HepG2 (cell line): ENCODE data around the gene MST1. TPM values are rescaled to one million over a fixed set of nuclear protein-coding genes. Genes with fewer than 3 reads are reported as not detected.
A peak's percentile ranks its signal among the peaks of the same experiment; 100 is the strongest.

Source experiments
- BRD4 ChIP-seq: sonication (generic); formaldehyde crosslinking; IDR thresholded peaks from 2 replicates; pipeline ENCODE4 v1.4.0; 2020; ENCODE audit warnings: missing genetic modification reagents
- EED ChIP-seq: sonication (generic); formaldehyde crosslinking; IDR thresholded peaks from 2 replicates; pipeline ENCODE4 v1.5.0; 2020; ENCODE audit warnings: mild to moderate bottlenecking, missing genetic modification reagents
- SRSF1 ChIP-seq: fragments of 200-400 bp; formaldehyde crosslinking; optimal IDR thresholded peaks from 2 replicates; pipeline ENCODE3; 2017; ENCODE audit warnings: mild to moderate bottlenecking, low read depth, low read length, moderate library complexity
- SRSF4 ChIP-seq: fragments of 200-400 bp; formaldehyde crosslinking; IDR thresholded peaks from one replicate; pipeline ENCODE4 v1.6.1; 2018; ENCODE audit warnings: mild to moderate bottlenecking, low read depth, low read length, moderate library complexity; ENCODE audit not compliant: poor library complexity, severe bottlenecking
- ZEB1 ChIP-seq: IDR thresholded peaks from 2 replicates; pipeline ENCODE4 v1.6.1; 2012; ENCODE audit warnings: mild to moderate bottlenecking, low read depth, inconsistent platforms; ENCODE audit not compliant: insufficient replicate concordance
- ZNF547 ChIP-seq: sonication (generic); formaldehyde crosslinking; IDR thresholded peaks from 2 replicates; pipeline ENCODE4 v1.5.1; 2020; ENCODE audit warnings: mild to moderate bottlenecking, missing genetic modification reagents
- ZNF615 ChIP-seq: sonication (generic); formaldehyde crosslinking; IDR thresholded peaks from 2 replicates; pipeline ENCODE4 v1.5.0; 2020; ENCODE audit warnings: mild to moderate bottlenecking, missing genetic modification reagents, borderline replicate concordance
- ZNF619 ChIP-seq: sonication (generic); formaldehyde crosslinking; IDR thresholded peaks from 2 replicates; pipeline ENCODE4 v1.4.0; 2020; ENCODE audit warnings: mild to moderate bottlenecking, missing genetic modification reagents
- ZNF709 ChIP-seq: sonication (generic); formaldehyde crosslinking; IDR thresholded peaks from 2 replicates; pipeline ENCODE4 v1.5.0; 2020; ENCODE audit warnings: mild to moderate bottlenecking, missing genetic modification reagents
- polyA plus RNA-seq, 8 experiments: library from polyadenylated mRNA; depleted of rRNA in 3 of 8; stranded (reverse) in 7 of 8; unstranded in 1 of 8; fragments of >200 nt; fragmentation: Illumina TruSeq in 4 of 8; extraction: Trizol in 4 of 8; gene quantifications; 2 replicates each; pipeline versions ENCODE4 v1.2.1 to v1.2.3, GENCODE V29; 2011 to 2016; ENCODE audit warnings: low read depth in 4 of 8, missing spikeins in 1 of 8, mixed read lengths in 1 of 8; ENCODE audit not compliant: insufficient read depth in 1 of 8
- total RNA-seq, 5 experiments: library from RNA; depleted of rRNA; stranded (reverse); fragments of >200 nt; fragmentation: Illumina TruSeq; extraction: Trizol; gene quantifications; 2 replicates each; pipeline ENCODE4 v1.2.3, GENCODE V29; 2016; ENCODE audit warnings: low read depth in 1 of 5
- TF ChIP-seq, protein P1 (sequence below): IDR thresholded peaks from 2 replicates; pipeline ENCODE4 v1.6.1; 2016; ENCODE audit warnings: mild to moderate bottlenecking, missing biosample characterization, missing genetic modification reagents
- TF ChIP-seq, protein P2 (sequence below): sonication (generic); formaldehyde crosslinking; IDR thresholded peaks from 2 replicates; pipeline ENCODE4 v1.5.0; 2020; ENCODE audit warnings: missing genetic modification reagents, mild to moderate bottlenecking, borderline replicate concordance
- TF ChIP-seq, protein P3 (sequence below): sonication (generic); formaldehyde crosslinking; IDR thresholded peaks from 2 replicates; pipeline ENCODE4 v1.4.0; 2020; ENCODE audit warnings: missing genetic modification reagents, borderline replicate concordance
- TF ChIP-seq, protein P4 (sequence below): sonication (generic); formaldehyde crosslinking; IDR thresholded peaks from 2 replicates; pipeline ENCODE4 v1.4.0; 2020; ENCODE audit warnings: mild to moderate bottlenecking, missing genetic modification reagents
- TF ChIP-seq, protein P5 (sequence below): sonication (generic); formaldehyde crosslinking; IDR thresholded peaks from 2 replicates; pipeline ENCODE4 v1.4.0; 2020; ENCODE audit warnings: missing genetic modification reagents, borderline replicate concordance
- TF ChIP-seq, protein P6 (sequence below): sonication (generic); formaldehyde crosslinking; IDR thresholded peaks from 2 replicates; pipeline ENCODE4 v1.5.0; 2020; ENCODE audit warnings: mild to moderate bottlenecking, missing genetic modification reagents

The MST1 gene
- total and polyA plus RNA-seq, 2 of the 13 experiments (the other 11 are each of a cell fraction or from before 2014, with no cell fraction given) = 189 to 452 TPM

DNA sequence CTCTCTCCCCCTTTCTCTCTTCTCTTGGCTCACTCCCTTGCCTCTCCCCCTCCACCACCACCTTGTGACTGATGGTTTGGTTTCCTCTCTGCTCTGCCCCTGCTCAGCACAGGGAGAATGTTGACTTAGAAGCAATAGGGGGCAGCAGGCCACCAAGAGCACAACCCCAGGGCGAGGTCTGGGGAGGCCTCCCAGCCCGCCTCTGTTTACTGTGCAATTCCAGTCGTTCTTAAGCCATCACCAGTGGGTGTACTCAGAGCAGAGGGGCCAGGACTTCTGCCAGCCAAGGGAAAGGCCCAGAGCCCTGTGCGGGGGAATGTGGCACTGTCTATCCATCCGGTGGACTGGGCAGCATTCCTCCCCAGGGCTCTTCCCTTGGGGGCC, 20.9 kb downstream of the MST1 start (continued):
- TF ChIP-seq ZEB1 (no peak), SRSF4 (no peak), ZNF619 (CRISPR knock-in tag) (no peak), SRSF1 (no peak), ZNF547 (CRISPR knock-in tag) (no peak), BRD4 (CRISPR knock-in tag) (no peak), ZNF615 (CRISPR knock-in tag) (no peak), ZNF709 (no peak; the same call in 1 of the 2 replicates), EED (CRISPR knock-in tag) (no peak)
- TF ChIP-seq, protein P1, sequence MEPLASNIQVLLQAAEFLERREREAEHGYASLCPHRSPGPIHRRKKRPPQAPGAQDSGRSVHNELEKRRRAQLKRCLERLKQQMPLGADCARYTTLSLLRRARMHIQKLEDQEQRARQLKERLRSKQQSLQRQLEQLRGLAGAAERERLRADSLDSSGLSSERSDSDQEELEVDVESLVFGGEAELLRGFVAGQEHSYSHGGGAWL (CRISPR knock-in tag) = no peak
- TF ChIP-seq, protein P2, sequence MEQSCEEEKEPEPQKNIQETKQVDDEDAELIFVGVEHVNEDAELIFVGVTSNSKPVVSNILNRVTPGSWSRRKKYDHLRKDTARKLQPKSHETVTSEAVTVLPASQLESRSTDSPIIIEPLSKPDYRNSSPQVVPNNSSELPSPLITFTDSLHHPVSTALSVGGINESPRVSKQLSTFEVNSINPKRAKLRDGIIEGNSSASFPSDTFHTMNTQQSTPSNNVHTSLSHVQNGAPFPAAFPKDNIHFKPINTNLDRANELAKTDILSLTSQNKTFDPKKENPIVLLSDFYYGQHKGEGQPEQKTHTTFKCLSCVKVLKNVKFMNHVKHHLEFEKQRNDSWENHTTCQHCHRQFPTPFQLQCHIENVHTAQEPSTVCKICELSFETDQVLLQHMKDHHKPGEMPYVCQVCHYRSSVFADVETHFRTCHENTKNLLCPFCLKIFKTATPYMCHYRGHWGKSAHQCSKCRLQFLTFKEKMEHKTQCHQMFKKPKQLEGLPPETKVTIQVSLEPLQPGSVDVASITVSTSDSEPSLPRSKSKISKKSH (CRISPR knock-in tag) = peak; percentile 32; the same call in 1 of the 2 replicates
- TF ChIP-seq, protein P3, sequence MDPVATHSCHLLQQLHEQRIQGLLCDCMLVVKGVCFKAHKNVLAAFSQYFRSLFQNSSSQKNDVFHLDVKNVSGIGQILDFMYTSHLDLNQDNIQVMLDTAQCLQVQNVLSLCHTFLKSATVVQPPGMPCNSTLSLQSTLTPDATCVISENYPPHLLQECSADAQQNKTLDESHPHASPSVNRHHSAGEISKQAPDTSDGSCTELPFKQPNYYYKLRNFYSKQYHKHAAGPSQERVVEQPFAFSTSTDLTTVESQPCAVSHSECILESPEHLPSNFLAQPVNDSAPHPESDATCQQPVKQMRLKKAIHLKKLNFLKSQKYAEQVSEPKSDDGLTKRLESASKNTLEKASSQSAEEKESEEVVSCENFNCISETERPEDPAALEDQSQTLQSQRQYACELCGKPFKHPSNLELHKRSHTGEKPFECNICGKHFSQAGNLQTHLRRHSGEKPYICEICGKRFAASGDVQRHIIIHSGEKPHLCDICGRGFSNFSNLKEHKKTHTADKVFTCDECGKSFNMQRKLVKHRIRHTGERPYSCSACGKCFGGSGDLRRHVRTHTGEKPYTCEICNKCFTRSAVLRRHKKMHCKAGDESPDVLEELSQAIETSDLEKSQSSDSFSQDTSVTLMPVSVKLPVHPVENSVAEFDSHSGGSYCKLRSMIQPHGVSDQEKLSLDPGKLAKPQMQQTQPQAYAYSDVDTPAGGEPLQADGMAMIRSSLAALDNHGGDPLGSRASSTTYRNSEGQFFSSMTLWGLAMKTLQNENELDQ (CRISPR knock-in tag) = no peak
- TF ChIP-seq, protein P4, sequence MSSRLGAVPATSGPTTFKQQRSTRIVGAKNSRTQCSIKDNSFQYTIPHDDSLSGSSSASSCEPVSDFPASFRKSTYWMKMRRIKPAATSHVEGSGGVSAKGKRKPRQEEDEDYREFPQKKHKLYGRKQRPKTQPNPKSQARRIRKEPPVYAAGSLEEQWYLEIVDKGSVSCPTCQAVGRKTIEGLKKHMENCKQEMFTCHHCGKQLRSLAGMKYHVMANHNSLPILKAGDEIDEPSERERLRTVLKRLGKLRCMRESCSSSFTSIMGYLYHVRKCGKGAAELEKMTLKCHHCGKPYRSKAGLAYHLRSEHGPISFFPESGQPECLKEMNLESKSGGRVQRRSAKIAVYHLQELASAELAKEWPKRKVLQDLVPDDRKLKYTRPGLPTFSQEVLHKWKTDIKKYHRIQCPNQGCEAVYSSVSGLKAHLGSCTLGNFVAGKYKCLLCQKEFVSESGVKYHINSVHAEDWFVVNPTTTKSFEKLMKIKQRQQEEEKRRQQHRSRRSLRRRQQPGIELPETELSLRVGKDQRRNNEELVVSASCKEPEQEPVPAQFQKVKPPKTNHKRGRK (CRISPR knock-in tag) = no peak
- TF ChIP-seq, protein P5, sequence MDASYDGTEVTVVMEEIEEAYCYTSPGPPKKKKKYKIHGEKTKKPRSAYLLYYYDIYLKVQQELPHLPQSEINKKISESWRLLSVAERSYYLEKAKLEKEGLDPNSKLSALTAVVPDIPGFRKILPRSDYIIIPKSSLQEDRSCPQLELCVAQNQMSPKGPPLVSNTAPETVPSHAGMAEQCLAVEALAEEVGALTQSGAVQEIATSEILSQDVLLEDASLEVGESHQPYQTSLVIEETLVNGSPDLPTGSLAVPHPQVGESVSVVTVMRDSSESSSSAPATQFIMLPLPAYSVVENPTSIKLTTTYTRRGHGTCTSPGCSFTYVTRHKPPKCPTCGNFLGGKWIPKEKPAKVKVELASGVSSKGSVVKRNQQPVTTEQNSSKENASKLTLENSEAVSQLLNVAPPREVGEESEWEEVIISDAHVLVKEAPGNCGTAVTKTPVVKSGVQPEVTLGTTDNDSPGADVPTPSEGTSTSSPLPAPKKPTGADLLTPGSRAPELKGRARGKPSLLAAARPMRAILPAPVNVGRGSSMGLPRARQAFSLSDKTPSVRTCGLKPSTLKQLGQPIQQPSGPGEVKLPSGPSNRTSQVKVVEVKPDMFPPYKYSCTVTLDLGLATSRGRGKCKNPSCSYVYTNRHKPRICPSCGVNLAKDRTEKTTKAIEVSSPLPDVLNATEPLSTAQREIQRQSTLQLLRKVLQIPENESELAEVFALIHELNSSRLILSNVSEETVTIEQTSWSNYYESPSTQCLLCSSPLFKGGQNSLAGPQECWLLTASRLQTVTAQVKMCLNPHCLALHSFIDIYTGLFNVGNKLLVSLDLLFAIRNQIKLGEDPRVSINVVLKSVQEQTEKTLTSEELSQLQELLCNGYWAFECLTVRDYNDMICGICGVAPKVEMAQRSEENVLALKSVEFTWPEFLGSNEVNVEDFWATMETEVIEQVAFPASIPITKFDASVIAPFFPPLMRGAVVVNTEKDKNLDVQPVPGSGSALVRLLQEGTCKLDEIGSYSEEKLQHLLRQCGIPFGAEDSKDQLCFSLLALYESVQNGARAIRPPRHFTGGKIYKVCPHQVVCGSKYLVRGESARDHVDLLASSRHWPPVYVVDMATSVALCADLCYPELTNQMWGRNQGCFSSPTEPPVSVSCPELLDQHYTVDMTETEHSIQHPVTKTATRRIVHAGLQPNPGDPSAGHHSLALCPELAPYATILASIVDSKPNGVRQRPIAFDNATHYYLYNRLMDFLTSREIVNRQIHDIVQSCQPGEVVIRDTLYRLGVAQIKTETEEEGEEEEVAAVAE (CRISPR knock-in tag) = peak; percentile 42; the same call in 1 of the 2 replicates
- TF ChIP-seq, protein P6, sequence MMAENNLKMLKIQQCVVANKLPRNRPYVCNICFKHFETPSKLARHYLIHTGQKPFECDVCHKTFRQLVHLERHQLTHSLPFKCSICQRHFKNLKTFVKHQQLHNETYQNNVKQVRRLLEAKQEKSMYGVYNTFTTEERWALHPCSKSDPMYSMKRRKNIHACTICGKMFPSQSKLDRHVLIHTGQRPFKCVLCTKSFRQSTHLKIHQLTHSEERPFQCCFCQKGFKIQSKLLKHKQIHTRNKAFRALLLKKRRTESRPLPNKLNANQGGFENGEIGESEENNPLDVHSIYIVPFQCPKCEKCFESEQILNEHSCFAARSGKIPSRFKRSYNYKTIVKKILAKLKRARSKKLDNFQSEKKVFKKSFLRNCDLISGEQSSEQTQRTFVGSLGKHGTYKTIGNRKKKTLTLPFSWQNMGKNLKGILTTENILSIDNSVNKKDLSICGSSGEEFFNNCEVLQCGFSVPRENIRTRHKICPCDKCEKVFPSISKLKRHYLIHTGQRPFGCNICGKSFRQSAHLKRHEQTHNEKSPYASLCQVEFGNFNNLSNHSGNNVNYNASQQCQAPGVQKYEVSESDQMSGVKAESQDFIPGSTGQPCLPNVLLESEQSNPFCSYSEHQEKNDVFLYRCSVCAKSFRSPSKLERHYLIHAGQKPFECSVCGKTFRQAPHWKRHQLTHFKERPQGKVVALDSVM (CRISPR knock-in tag) = peak; percentile 65; the same call in 1 of the 2 replicates
